Measurements from ENCODE around the gene PLA2G1B.
"Not testable (repeated sequence)": the region's sequence is repeated elsewhere in the genome, so short reads cannot be mapped to it uniquely, and the experiment has no call there.

PLA2G1B gene

GRCh38 chr12:120359128-120359527 lies 31.5 kb upstream of the PLA2G1B start:
- no peak for FAIRE-seq

DNA sequence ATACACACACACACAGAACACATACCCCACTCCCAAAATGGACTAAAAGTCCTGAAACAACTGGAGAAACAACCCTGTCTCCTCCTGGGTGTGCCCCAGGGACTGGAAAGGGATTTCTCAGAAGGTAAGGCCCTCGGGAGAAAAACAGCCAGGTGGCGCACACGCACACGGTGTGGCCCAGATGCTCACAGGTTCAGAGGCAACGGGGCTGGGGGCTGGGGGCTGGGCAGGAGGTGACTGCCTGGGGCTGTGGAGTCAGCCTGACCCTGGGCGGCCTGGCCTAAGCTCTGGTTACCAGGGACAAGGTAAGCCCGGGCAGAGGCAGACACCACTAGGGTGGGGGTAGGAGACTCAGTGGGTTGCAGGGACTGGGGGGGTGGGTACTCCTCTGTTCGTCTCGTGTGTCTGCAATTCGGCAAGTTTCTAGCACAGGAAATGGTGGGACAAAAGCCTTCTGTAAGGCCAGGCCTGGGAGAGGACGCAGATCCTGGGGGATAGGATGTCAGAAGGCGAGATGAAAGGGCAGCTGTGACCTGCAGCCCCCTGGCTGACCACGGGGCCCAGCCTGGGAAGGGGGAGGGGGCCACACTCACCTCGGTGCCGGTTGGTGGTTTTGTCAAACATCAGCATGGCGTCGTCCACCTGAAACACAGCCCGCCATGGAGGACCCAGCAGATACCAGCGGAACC lies 31.0 kb upstream of the PLA2G1B start:
- no peak for DNase-seq (ENCODE audit: low spot score)
- no peak for FAIRE-seq

More at GRCh38 chr12:120359128-120359527, 31.5 kb upstream of the PLA2G1B start:
- DNase-seq (ENCODE audit: low spot score) = no peak

DNA sequence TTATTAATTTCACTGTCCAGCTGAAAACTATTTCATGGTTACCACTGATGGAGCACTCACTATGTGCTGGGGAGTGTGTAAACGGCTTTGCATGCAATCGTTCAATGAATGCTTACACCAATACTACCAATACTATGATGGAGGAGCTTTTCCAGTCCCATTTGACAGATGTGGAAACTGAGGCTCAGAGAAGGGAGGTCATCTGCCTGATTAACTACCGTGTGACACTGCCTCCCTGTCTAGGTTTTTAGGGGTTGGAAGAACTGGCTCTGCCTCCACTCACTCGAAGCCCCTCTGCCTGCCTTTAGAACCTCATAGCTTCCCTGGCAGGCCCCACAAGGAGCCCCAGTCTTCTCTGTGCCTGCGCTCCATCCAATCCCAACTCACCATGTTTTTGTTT lies 29.5 kb upstream of the PLA2G1B start:
- DNase-seq (ENCODE audit: low spot score) (no peak), FAIRE-seq (no peak)

GRCh38 chr12:120356567-120357030 lies 29.0 kb upstream of the PLA2G1B start:
- peak; percentile 94 for FAIRE-seq
- DNase-seq (ENCODE audit: low spot score) = peak; percentile 98

DNA sequence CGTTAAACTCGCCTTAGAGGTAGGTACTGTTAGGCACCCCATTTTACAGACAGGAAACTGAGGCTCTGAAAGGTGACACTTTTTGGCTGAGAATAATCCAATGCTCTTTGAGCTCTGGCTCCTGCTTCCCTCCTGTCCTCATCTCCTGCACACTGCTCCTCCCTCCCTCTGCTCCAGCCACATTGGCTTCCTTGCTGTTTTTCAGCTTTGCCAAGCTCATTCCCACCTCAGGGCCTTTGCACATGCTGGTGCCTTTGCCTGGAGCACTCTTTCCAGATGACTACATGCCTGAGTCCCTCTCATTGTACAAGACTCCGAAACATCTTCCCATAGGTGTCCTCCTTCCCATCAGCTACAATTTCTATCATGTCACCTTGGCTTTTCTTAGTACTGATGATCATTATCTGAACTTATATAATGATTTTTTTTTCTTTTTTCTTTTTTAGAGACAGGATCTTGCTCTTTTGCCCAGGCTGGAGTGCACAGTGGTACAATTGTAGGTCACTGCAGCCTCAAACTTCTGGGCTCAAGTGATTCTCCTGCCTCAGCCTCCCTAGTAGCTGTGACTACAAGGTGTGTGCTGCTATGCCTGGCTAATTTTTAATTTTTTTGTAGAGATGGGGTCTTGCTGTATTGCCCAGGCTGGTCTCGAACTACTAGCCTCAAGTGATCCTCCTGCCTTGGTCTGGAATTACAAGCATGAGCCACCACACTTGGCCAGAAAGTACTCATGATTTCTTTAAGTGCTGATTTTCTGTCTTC lies 26.2 kb upstream of the PLA2G1B start:
- FAIRE-seq (no peak), DNase-seq (ENCODE audit: low spot score) (no peak)

GRCh38 chr12:120353136-120353535 lies 25.6 kb upstream of the PLA2G1B start:
- no peak for DNase-seq (ENCODE audit: low spot score)
- FAIRE-seq = no peak

GRCh38 chr12:120352117-120352516 lies 24.5 kb upstream of the PLA2G1B start:
- DNase-seq (ENCODE audit: low spot score) (no peak), FAIRE-seq (no peak)

GRCh38 chr12:120350576-120351350 lies 23.2 kb upstream of the PLA2G1B start:
- no peak for DNase-seq (ENCODE audit: low spot score)
- FAIRE-seq = no peak

GRCh38 chr12:120347766-120348165 lies 20.2 kb upstream of the PLA2G1B start:
- FAIRE-seq (no peak), DNase-seq (ENCODE audit: low spot score) (no peak)

DNA sequence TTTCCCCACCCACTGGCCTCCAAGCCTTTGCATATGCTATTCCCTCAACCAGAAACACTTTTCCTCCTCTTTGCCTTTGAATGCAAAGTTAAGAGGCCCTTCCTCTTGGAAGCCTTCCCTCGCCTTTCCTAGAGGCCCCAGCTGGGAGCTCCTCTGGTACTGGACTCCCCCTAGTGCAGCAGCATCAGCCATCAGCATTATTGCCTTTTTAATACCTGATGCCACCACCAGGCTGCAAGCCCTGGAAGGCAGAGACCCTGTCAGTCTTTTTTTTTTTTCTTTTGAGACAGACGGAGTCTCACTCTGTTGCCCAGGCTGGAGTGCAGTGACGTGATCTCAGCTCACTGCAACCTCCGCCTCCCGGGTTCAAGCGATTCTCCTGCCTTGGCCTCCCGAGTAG lies 19.1 kb upstream of the PLA2G1B start:
- FAIRE-seq = no peak
- no peak for DNase-seq (ENCODE audit: low spot score)

DNA sequence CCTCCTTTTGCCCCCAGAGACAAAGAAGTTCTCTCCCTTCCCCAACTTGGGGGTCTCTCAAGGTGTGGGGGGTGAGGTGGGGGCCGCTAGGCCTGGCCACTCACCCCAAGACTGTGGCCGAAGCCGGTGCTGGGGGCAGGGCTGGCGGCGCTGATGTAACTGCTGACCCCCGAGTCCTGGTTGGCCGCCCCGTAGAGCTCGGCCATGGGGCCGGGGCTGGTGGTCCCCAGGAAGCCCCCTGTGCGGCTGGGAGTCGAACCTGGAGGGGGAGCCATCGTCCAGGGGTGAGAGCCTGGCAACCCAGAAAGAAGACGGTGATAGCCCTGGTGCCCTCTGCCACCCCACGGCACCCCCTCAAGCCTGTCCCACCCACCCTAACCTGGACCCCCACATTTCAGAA lies 18.5 kb upstream of the PLA2G1B start:
- FAIRE-seq (no peak), DNase-seq (ENCODE audit: low spot score) (no peak)

GRCh38 chr12:120343692-120344091 lies 16.1 kb upstream of the PLA2G1B start:
- DNase-seq (ENCODE audit: low spot score) (no peak), FAIRE-seq (no peak)

DNA sequence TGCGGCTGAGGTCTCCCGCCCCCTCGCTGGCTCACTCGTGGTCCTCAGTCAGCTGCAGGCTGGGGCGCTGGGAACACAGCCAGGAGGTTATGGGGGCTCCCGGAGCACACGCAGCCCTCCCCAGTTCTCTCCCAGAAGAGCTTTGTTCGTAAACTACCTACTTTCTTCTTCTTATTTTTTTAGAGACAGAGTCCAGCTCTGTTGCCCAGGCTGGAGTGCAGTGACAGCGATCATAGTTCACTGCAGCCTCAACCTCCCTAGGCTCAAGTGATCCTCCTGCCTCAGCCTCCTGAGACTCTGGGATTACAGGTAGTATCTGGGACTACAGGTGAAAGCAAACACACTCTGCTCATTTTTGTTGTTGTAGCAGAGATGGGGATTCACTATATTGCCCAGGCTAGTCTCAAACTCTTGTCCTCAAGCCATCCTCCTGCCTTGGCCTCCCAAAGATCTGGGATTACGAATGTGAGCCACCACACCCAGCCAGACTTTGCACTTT lies 15.5 kb upstream of the PLA2G1B start:
- DNase-seq (ENCODE audit: low spot score) (no peak), FAIRE-seq (no peak)

GRCh38 chr12:120342175-120343038 lies 14.8 kb upstream of the PLA2G1B start:
- FAIRE-seq (no peak), DNase-seq (ENCODE audit: low spot score) (no peak)

DNA sequence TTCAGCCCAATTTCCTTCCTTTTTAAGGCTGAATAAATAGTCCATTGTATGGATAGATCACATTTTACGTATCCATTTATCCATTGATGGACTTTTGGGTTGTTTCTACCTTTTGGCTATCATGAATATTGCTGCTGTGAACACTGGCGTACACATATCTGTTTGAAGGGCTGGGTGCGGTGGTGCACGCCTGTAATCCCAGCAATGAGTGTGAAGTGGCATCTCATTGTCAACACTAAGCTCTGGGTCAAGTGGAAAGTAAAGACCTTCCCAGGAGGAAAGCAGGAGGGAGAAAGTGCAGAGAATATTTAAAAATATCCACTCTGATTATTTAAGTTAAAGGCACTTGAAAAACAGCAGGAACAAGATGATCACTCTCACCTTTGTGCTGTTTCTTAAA lies 11.7 kb upstream of the PLA2G1B start:
- DNase-seq (ENCODE audit: low spot score) (no peak), FAIRE-seq (no peak)

GRCh38 chr12:120337730-120338129 lies 10.2 kb upstream of the PLA2G1B start:
- DNase-seq (ENCODE audit: low spot score) = no peak
- FAIRE-seq = no peak

GRCh38 chr12:120336392-120336791 lies 8.8 kb upstream of the PLA2G1B start:
- FAIRE-seq; DNase-seq (ENCODE audit: low spot score): not testable (repeated sequence)

DNA sequence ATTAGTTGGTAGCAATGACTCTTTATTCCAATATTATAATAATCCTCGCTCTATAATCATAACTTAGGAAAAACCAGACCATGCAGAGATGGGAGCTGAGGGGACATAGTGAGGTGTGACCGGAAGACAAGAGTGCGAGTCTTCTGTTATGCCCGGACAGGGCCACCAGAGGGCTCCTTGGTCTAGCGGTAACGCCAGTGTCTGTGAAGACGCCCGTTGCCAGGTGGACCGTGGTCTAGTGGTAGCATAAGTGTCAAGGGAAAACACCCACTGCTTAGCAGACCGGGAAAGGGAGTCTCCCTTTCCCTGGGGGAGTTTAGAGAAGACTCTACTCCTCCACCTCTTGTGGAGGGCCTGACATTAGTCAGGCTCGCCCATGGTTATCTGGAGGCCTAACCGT lies 7.9 kb upstream of the PLA2G1B start:
- not testable (repeated sequence) for FAIRE-seq; DNase-seq (ENCODE audit: low spot score)

DNA sequence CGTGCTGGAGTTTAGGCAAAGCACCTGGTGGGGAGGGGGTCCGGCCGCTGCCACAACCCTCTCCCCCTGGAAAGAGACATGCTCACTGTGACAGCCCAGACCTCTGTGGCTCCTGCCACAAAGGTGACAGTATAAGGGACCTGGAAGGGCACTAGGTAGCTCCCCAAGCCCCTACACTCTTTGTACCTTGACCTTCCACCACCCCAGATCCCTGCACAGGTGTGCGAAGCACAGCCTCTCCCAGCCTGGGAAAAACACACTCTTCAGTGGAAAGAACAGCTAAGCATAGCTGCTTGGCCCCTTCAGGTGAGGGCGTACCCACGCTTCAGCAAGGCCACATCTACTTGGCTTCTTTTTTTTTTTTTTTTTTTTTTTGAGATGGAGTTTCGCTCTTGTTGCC lies 4.9 kb upstream of the PLA2G1B start:
- FAIRE-seq = no peak
- DNase-seq (ENCODE audit: low spot score) = no peak

DNA sequence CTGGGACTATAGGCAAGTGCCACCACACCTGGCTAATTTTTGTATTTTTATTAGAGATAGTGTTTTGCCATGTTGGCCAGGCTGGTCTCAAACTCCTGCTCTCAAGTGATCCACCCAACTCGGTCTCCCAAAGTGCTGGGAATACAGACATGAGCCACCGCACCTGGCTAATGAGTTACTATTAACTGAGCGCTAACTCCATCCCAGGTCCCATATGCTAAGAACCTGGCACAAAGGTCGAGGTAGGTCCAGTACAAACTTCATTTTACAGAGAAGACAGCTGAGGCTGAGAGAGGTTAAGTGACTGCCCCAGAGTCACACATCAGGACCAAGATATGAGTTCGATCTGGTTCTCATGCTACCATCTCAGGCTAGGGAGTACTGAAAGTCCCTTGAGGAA lies 4.5 kb upstream of the PLA2G1B start:
- FAIRE-seq = no peak
- DNase-seq (ENCODE audit: low spot score) = no peak

GRCh38 chr12:120331390-120331789 lies 3.8 kb upstream of the PLA2G1B start:
- FAIRE-seq = no peak
- DNase-seq (ENCODE audit: low spot score) = no peak
